GM19023 (cell line): ENCODE data around the gene MS4A6E.
"Not testable (repeated sequence)": the region's sequence is repeated elsewhere in the genome, so short reads cannot be mapped to it uniquely, and the experiment has no call there.

Source experiments
- ATAC-seq: cut with Tn5 transposase; IDR thresholded peaks from one replicate; pipeline ENCODE4 v1.9.1; 2021; ENCODE audit warnings: mild to moderate bottlenecking, moderate library complexity; ENCODE audit not compliant: unreplicated experiment

The MS4A6E gene

GRCh38 chr11:60326955-60327354, at the start of gene MS4A6E:
TSS of gene MS4A6E (plus strand) at chr11:60327255. CDS start at chr11:60334896, 7,641 bp downstream.
- ATAC-seq = no peak

- no peak for ATAC-seq
These were observed 46.6 kb upstream of the MS4A6E start, which contains the start of gene MS4A4A for GRCh38 chr11:60280412-60280811. TSS of gene MS4A4A (plus strand) at chr11:60280666. CDS start at chr11:60280676, 10 bp downstream.

- no peak for ATAC-seq
These were observed 45.6 kb upstream of the MS4A6E start for GRCh38 chr11:60281485-60281884.

GRCh38 chr11:60282286-60282685, 44.8 kb upstream of the MS4A6E start:
- no peak for ATAC-seq

GRCh38 chr11:60285411-60286126, 41.5 kb upstream of the MS4A6E start:
- ATAC-seq = not testable (repeated sequence)

GRCh38 chr11:60288531-60288930, 38.5 kb upstream of the MS4A6E start:
- no peak for ATAC-seq

GRCh38 chr11:60292145-60292544, 34.9 kb upstream of the MS4A6E start:
- no peak for ATAC-seq

GRCh38 chr11:60301178-60301577, 25.9 kb upstream of the MS4A6E start:
- no peak for ATAC-seq

GRCh38 chr11:60301884-60302283, 25.2 kb upstream of the MS4A6E start:
- not testable (repeated sequence) for ATAC-seq

- no peak for ATAC-seq
These were observed 23.4 kb upstream of the MS4A6E start for GRCh38 chr11:60303661-60304060.

GRCh38 chr11:60305906-60306619, 21.0 kb upstream of the MS4A6E start:
- ATAC-seq = no peak

- no peak for ATAC-seq
These were observed 19.4 kb upstream of the MS4A6E start for GRCh38 chr11:60307507-60308195.

GRCh38 chr11:60310407-60310998, 16.6 kb upstream of the MS4A6E start:
- no peak for ATAC-seq

GRCh38 chr11:60314635-60315321, 12.3 kb upstream of the MS4A6E start:
- ATAC-seq = no peak

GRCh38 chr11:60315871-60316270, 11.2 kb upstream of the MS4A6E start:
- no peak for ATAC-seq

GRCh38 chr11:60316317-60316716, 10.7 kb upstream of the MS4A6E start:
- ATAC-seq = no peak

- ATAC-seq = no peak
These were observed 8.3 kb upstream of the MS4A6E start for GRCh38 chr11:60318726-60319125.

GRCh38 chr11:60321051-60321450, 6.0 kb upstream of the MS4A6E start:
- no peak for ATAC-seq

GRCh38 chr11:60328460-60328859, 1.4 kb downstream of the MS4A6E start:
- no peak for ATAC-seq

- no peak for ATAC-seq
These were observed 5.8 kb downstream of the MS4A6E start for GRCh38 chr11:60332846-60333245.
